Thyroid gland (tissue), 4 donors: ENCODE results near the gene CFHR1.

Source experiments
- CTCF ChIP-seq, 6 experiments: fragments of 200-600 bp in 3 of 6; fragments of 450-650 bp in 3 of 6; sonication (generic) in 3 of 6; IDR thresholded peaks; one replicate each; pipeline ENCODE4 v1.5.1; 2016 to 2019; ENCODE audit warnings: antibody characterized with exemption in 6 of 6, mild to moderate bottlenecking in 2 of 6, inconsistent platforms in 1 of 6, moderate library complexity in 1 of 6
- POLR2A ChIP-seq, 2 donors: fragments of 450-650 bp; IDR thresholded peaks; one replicate each; pipeline ENCODE4 v1.6.1; 2017; ENCODE audit warnings: antibody characterized with exemption in 2 of 2, mild to moderate bottlenecking in 2 of 2, moderate library complexity in 1 of 2

- TF ChIP-seq CTCF (IDR thresholded peaks at IDR 0.05) (no peak), POLR2A (IDR thresholded peaks at IDR 0.05) (no peak)
Observed at GRCh38 chr1:196774175-196774574, 45.4 kb upstream of the CFHR1 start.
